GM21786 (cell line): ENCODE data around the gene SLCO4C1.
A peak's percentile ranks its signal among the peaks of the same experiment; 100 is the strongest.
"Not testable (repeated sequence)": the region's sequence is repeated elsewhere in the genome, so short reads cannot be mapped to it uniquely, and the experiment has no call there.

Experiments
- ATAC-seq: cut with Tn5 transposase; IDR thresholded peaks from one replicate; pipeline ENCODE4 v1.9.1; 2021; ENCODE audit not compliant: unreplicated experiment

The SLCO4C1 gene

GRCh38 chr5:102296178-102296817, at the start of gene SLCO4C1:
TSS of gene SLCO4C1 (minus strand) at chr5:102296284. CDS start at chr5:102296262, 22 bp downstream.
- peak; percentile 96 for ATAC-seq

DNA sequence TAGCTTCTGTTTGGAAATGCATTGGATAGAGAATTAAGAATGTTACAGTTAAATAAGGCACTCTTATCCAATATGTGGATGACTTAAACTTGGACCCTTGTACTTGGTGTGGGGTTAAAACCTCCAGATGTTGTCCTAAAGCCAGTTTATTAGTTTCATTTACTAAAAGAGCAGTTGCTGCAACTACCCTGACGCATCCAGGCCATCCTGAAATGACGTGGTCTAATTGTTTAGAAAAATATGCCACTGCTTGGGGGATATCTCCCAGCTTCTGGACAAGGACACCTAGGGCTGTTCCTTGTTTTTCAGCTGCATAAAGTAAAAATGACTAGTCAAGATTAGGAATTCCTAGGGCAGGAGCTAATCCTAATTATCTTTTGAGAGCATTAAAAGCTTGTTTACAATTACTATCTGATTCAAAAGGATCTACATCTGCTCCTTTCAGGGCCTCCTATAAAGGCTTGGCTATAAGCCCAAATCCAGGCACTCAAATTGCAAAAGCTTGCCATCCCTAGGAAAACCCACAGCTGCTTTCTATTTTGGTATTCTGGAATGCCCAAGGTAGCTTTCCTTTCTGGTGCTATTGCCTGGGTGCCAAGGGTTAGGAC, 45.7 kb upstream of the SLCO4C1 start:
- ATAC-seq = no peak

DNA sequence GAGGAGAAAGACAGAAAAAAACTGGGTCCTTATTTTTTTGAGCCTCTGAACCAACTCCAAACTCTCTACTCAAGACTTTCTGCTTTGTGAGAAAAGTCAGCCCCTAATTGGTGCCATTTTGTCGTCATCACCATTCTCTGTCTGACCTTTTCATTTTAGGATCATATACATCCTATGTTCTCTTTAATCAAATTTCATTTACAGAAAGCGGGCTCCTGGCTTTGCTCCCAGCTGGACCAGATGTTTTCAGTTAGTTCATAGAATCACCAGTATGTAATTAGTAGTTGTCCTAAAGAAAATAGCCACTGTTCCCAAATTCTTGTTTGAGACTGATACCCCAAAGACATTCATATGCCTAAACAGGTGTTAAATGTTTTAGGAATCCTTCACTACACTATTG, 28.6 kb upstream of the SLCO4C1 start:
- no peak for ATAC-seq

GRCh38 chr5:102318801-102319200, 22.7 kb upstream of the SLCO4C1 start:
- ATAC-seq = not testable (repeated sequence)

DNA sequence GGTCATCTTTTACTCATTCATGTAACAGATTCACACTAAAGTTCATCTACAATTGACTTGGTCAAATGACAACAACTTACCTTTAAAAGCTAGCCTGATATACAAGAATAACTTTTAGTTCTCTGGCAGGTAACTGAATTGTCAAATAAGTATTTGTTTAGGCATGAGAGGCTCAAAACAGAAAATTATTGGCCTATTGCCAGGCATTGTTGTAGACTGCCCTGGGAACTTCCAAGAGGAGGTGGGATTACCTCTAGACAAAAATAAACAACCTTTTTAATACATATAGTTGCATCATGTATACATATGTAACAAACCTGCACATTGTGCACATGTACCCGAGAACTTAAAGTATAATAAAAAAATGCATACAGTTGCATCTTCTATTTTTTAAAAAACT, 18.2 kb upstream of the SLCO4C1 start:
- no peak for ATAC-seq

DNA sequence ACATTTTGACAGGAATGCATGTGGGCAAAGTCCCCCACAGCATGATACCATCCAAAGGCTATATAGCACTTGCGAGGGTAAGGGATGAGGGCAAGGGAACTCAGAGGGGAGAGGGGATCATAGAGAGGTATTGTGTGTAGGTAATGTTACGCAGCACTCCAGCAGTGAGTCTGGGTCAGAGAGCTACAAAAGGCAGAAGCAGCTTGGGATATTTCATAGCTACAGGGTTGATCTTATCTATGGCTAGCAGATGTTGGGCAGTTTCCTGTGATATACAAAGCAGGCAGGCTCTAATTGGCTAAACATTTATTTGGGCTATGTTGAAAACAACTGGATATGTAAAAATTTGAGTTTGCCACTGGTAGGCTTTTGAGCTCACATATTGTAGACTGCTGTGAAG, 17.8 kb upstream of the SLCO4C1 start:
- ATAC-seq = no peak

- ATAC-seq = no peak
Observed at GRCh38 chr5:102312586-102313370, 16.7 kb upstream of the SLCO4C1 start.

- ATAC-seq = no peak
Observed at GRCh38 chr5:102309586-102309985, 13.5 kb upstream of the SLCO4C1 start.

DNA sequence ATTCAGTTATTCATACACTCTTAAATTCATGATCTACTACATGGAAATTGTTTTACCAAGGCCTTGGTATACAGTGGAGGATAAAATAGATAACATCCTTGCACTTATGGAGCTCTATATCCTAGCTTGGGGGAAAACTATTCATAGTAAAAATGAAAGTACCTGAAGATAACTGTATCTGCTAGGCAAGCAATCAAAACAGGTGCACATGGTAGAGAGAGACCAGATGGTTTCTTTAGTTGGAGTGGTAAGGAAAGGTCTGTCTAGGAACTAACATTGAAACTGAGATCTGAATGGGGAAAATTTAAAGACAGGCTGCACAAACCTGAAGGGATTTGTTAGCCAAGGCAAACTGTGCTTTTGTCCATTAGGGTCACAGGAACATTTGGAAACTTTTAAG, 11.1 kb upstream of the SLCO4C1 start:
- no peak for ATAC-seq

- no peak for ATAC-seq
Observed at GRCh38 chr5:102306121-102306520, 10.0 kb upstream of the SLCO4C1 start.

- peak; percentile 6 for ATAC-seq
Observed at GRCh38 chr5:102295534-102296177, 428 bp downstream of the SLCO4C1 start.

DNA sequence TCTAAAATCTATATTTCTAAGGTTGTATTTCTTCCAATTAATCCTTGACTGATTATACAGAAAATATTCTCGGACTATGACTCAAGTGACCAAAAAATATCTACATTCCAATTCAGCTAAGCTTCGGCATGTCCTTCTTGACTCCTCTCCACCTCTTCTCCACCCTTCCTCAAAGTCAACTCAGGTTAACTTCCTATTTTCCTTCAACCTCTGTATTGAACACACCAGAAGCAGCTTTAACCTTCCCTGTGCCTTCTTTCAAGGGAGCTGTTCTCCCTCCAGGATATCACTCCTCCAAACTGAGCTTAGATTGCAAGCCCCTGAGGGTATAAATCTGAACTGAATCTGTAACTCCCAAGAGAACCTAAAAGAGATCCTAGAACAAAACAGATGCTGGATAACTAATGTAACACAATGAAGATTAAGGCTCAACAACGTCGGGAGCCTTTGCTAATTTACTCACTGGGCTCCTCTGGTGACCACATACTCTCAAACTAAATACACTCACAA, 1.1 kb downstream of the SLCO4C1 start:
- no peak for ATAC-seq

DNA sequence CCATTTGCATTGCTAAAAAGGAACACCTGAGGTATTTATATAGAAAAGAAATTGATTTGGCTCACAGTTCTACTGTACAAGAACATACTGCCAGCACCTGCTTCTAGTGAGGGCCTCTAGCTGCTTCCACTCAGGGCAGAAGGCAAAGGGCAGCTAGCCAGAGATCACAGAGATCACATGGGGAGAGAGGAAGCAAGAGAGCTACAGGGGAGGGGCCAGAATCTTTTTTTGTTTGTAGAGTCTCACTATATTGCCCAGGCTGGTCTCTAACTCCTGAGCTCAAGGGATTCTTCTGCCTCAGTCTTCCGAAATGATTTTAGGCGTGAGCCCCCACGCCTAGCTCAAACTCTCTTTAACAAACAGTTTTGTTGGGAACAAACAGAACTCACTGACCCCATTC, 6.1 kb downstream of the SLCO4C1 start:
- no peak for ATAC-seq

- no peak for ATAC-seq
Observed at GRCh38 chr5:102289251-102289899, 6.7 kb downstream of the SLCO4C1 start.

DNA sequence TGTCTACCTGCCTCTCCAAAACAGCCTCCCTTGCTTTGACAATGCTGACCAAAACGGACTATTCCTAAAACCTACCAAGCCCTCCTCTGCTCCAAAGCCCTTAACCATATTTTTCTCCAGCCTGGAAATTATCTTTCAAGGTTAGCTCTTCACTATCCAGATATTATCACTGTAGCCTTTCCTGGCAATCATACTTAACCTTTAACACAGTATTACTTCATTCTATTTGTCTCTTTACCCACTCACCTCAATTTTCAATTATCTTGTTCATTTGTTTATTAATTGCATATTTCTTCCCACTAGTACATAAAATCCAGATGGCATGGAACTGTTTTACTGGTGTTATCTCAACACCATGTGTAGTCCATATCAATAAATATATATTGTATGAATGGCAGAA, 7.5 kb downstream of the SLCO4C1 start:
- no peak for ATAC-seq

DNA sequence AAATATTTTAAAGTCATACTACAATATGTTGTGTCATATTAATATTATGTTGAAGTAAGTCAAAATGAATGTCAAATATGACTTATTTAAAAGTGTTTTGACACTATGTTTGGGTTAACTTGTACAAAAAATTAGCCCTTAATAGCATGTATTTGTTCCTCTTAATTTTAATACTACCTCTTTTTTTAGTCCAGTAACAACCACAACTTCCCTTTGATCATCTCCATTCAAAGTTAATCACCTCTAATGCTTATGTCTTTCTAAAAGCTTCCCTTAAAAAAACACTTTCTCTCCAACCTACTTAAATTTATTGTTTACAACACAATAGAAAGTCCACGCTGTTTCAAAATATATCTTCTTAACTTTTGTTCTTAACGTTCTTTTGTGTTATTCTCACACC, 9.6 kb downstream of the SLCO4C1 start:
- no peak for ATAC-seq

- peak; percentile 49 for ATAC-seq
Observed at GRCh38 chr5:102283102-102283797, 12.8 kb downstream of the SLCO4C1 start.

DNA sequence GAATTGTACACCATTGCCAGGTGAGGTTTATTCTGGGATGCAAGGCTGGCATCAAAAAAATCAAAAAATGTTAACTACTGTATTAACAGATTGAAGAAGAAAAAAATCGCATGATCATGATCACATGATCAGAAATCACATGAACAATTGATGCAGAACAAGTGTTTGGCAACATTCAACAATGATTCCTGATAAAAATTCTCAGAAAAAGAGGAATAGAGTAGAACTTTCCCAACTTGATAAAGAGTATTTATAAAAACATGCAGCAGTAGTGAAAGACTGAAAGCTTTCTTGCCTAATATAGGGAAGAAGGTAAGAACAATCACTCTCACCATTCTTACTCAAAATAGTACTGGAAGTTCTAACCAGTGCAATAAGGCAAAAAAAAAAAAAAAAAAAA, 16.4 kb downstream of the SLCO4C1 start:
- no peak for ATAC-seq

- ATAC-seq = no peak
Observed at GRCh38 chr5:102278231-102278630, 17.9 kb downstream of the SLCO4C1 start.

DNA sequence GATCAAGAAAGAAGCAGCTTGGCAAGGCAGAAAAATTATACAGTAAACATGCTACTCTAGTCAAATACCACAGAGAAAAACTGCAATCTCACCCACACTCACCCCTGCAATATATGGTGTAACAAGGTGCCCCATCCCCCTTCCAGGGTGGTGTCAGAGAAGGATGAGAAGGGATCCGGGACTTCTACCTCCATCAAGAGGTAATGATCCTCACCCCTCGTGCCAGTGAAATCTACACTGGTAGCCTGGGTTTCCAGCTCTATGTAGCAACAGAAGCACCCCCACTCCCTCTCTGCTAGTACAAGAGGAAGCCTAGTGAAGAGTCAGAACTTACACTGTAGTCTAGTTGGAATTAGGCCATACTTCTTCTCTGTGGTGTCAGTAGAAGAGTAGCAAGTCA, 18.9 kb downstream of the SLCO4C1 start:
- ATAC-seq = no peak
